HUDEP-2 (cell line): ENCODE data around the gene ADH1B.
"Not testable (repeated sequence)": the region's sequence is repeated elsewhere in the genome, so short reads cannot be mapped to it uniquely, and the experiment has no call there.

Experiments
- DNase-seq, 76 experiments: peaks; one replicate each; lab custom pipeline; 2025; ENCODE audit not compliant: unreplicated experiment in 76 of 76; lab: John Stamatoyannopoulos, UW

The ADH1B gene

DNA sequence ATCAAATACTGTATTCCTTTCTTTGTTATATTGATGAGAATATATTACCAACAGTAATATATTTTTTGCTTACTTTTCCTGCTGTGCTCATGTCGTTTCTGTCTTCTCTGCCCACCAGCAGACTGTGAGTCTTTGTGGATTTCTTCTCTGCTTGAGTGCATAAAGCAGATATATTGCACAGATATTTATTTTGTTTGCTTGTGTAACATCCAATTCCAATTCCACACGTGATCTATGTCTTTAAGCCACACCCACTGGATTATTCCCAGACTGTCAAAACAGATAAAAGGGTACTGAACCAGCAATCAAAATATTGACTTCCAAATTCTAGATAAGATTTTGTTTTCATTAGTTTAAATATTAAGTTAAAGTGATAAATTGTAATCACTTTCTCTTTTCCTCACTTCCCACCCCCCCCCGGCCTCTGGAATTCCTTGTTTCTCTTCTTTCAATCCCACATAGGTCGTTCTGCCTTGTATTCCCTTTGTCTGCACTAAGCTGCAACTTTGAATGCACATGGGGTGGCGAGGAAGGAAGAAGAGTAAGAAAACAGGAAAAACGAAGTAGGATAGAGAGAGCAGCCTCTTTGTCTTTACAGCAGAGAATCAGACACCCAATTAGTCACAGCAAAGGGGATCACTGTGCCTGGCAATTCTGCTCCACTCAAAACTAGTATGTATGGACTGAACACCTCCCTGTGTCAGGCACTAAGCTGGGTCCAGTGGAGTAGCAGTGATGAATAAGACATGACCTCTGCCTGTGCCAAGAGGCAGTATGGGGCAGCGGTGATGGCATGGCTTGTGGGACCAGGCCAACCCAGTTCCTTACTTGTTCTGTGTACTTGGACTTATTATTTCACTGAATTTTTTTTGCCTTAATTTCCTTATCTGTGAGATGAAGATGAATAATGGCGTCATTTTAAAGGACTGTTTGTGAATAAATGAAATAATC, at the start of gene ADH1B:
Gene ADH1B (minus strand): TSS at position 161 of the 951 bp plus-strand sequence. CDS start 70 bp downstream, at position 91.
- no peak for DNase-seq

DNA sequence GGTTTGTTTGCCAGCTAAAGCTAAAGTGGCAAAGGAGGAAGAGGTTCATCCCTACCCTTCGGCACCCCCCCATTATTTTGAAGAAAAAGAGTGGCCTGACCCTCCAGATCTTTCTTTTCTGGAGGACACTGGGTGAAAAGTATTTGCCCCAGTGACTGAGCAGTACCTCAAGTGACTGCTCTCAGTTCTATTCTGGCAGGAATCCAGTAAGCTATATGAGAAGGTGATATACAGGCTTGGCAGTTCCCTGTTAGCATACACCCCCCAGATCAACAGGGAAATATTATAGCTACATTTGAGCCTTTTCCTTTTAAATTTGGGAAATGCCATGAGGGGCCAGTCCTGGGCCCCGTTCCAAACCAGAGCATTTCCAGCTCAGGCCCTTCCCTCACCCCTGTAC, 46.6 kb upstream of the ADH1B start:
- DNase-seq, result not testable (repeated sequence)

DNA sequence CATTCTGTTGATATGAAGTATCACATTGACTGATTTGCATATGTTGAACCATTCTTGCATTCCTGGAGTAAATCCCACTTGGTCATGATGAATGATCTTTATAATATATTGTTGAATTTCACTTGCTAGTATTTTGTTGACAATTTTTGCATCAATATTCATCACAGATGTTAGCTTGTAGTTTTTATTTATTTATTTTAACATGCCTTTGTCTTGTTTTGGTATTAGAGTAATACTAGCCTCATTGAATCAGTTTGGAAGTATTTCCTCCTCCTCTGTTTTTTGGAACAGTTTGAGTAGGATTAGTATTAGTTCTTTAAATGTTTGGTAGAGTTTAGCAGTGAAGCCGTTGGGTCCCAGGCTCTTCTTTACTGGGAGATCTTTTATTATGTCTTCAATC, 45.3 kb upstream of the ADH1B start:
- no peak for DNase-seq

DNA sequence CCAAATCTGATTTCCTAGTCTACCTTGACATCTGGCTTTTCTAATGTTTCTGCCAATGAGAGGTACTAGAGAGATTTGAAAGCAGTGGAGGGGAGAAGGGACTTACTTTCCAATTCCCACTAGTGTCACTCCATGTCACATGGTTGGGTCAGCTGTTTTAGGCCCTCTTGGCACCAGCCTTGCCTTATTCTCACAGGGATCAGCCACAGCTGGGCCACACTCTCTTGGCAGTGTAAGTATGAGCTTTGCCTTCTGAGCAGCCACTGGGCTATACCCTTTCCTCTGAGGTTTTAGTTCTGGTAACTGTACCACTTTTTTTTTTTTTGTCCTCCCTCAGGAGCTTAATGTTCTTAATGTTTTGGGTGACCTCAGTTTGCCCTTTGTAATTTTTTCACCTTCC, 41.6 kb upstream of the ADH1B start:
- DNase-seq, result no peak

DNA sequence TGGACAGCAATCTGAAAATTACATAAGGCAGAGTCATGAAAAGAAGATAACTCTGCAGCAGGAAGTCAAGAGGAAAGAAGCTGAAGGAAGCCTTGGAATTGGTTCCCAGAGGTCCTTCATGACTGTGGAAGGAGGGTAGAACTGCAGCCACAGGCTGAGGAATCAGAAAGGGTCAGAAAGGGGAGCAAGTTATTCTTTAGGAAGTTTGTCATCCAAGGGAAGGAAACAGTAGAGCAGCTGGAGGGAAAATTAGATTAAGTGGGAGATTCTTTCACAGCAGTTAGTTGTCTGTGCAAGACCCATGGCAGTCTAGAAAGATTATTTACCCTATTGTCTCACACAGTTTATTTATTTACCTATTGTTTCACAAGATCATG, 40.7 kb upstream of the ADH1B start:
- DNase-seq, result no peak

DNA sequence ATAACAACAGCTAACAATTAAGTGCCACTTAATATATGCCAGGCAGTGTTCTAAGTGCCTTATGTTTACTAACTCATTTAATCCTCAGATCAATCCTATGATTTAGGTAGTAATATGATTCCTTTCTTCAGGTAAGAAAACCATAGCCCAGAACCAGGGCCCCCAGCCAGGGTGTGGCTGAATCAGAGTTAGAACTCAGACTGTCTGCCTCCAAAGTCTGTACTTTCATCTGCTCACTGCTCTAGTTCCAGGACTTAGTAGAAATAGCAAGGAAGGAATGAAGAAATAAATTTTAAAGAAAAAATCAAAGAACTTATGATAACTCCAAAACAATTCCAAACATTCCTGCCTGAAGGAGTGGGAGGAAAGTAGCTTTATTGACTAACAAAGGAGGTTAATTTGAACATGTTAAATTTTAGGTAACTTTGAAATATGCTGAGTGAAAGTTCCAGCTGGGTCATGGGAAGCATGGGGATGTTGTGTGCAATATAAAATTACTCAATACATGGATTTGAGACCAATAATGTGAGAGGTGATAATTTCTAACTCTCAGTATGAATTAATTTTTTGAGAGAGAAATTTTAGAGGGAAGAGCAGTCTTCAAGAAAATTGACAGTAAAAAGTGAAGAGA, 40.2 kb upstream of the ADH1B start:
- DNase-seq, result no peak

DNA sequence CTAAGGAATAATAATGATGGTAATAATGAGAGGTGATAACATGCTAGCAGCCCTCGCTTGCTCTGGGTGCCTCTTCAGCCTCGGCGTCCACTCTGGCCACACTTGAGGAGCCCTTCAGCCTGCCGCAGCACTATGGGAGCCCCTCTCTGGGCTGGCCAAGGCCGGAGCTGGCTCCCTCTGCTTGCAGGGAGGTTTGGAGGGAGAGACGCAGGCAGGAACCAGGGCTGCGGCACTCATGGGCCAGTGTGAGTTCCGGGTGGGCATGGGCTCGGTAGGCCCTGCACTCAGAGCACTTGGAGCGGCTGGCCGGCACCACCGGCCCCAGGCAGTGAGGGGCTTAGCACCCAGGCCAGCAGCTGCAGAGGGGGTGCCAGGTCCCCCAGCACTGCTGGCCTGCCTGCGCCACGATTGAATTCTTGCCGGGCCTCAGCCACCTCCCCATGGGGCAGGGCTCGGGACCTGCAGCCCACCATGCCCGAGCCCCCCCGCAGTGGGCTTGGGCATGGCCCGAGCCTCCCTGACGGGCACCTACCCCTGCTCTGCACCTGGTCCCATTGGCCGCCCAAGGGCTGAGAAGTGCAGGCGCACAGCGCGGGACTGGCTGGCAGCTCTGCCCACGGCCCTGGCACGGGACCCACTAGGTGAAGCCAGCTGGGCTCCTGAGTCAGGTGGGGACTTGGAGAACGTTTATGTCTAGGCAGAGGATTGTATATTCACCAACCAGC, 38.4 kb upstream of the ADH1B start:
- DNase-seq, result no peak

DNA sequence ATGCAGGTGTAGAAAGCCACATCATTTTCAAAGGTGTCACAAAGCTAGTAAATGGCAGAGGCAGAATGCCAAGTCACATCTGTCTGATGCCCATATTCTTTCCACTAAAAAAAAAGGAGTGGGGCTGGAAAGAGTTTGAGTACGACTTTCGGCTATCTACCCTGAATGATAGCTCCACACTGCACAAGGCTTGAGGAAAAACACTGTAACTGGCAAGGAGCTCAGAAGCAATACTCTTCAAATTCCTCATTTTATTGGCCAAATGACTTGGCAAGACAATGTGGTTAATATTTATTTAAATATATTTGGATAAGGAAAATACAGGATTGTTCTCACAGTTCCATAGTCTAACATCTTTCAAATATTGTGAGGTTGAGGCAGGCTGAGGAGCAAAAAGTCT, 36.7 kb upstream of the ADH1B start:
- DNase-seq, result no peak

DNA sequence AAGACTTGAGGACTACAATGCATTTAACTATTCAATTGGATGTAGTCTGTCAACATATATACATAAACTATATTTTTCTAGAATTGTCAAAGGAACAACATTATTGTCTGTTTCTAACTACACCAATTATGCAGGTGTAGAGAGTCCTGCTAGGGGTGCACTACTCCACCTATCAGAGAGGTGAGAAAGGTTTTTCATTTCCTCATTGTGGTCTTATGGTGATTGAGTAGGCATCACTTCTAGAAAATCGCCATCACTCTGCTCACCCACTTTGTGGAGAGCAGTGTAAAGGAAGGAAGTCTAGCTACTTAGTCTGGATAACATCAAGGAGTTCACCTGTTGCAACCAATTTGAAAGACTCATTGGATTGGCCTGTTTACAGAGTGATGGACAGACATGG, 35.8 kb upstream of the ADH1B start:
- no peak for DNase-seq

DNA sequence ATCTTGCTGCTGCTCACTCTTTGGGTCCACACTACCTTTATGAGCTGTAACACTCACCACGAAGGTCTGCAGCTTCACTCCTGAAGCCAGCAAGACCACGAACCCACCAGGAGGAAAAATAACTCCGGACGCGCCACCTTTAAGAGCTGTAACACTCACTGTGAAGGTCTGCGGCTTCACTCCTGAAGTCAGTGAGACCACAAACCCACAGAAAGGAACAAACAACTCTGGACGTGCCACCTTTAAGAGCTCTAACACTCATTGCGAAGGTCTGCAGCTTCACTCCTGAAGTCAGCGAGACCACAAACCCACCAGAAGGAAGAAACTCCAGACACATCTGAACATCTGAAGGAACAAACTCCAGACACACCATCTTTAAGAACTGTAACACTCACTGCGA, 34.9 kb upstream of the ADH1B start:
- DNase-seq, result not testable (repeated sequence)

DNA sequence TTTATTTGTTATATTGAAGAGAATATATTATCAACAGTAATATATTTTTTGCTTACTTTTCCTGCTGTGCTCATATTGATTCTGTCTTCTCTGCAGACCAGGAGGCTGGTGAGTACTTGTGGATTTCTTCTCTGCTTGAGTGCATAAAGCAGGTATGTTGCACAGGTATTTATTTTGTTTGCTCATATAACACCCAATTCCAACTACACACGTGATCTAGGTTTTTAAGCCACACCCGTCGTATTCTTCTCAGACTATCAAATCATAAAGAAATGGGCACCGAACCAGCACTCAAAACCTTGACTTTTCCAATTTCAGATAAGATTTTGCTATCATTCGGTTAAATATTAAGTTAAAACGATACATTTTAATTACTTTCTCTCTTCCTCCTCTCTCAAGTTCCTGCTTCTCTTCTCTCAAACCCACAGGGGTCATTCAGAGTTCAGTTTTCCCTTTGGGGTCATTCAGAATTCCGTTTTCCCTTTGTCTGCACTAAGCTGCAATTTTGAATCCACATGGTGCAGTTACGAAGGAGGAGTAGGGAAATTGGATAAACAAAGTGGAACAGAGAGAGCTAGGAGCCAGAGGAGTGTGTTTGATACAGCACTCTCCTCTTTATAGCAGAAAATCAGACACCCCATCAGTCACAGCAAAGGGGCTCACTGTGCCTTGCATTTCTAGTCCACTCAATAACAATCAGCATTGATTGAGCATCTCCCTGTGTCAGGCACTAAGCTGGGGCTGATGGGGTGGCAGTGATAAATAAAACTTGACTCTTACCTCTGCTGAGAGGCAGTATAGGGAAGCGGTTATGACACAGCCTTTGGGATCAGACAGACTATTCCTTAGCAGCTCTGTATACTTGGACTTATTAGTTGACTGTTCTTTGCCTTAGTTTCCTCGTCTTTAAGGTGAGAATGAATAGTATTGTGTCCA, 31.7 kb upstream of the ADH1B start, which contains the start of gene ADH1C:
Gene ADH1C (minus strand): TSS at position 145 of the 936 bp plus-strand sequence. CDS start 71 bp downstream, at position 74.
- no peak for DNase-seq

DNA sequence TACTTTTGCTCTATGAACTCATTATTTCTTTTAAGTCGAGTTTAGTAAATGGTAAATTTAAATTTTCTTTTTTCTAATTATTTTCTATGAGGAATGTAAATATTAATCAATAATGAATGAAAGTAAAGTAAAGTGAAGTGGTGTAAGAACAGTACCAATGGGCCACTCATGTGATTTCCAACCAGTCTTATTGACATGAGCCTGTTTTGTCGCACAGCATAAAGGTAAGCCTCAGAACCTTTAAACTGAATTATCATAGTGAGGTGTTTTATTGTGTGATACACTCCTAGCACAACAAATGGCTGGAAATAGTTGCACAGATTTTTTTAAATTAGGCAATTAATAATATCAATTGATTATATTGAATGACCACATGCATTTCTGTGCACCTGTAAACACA, 30.3 kb upstream of the ADH1B start:
- no peak for DNase-seq

DNA sequence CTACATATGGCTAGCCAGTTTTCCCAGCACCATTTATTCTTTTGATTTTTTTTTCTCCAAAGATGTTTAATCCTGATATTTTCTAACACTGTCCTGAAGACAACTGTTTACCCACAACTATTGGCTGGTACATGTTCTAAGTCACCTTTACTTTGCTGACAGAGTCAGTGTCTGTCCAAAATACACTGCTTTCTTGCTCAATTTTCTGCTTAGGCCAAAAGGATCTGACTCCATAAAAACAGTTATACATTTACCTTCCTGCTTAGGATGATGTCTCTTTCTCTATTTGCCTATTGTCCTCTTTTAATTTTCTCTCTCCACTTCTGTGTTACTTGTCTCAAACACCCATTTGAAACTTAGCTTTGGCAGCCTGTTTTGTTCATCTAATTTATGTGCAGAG, 28.1 kb upstream of the ADH1B start:
- DNase-seq, result no peak

DNA sequence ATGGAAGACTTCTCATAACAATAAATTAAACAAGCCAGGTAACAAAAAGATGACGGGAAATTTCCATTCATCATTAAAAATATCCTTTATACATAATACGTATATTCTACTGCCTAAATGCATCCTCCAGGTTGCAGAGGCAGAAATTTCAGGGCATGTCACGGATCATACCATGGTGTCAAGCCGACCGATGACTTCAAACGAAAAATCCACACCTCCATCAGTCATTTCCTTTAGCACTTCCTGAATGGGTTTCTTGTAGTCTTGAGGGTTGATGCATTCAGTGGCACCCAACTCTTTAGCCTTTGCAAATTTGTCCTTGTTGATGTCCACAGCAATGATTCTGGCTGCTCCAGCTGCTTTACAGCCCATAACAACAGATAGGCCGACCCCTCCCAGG, 21.4 kb upstream of the ADH1B start:
- not testable (repeated sequence) for DNase-seq

DNA sequence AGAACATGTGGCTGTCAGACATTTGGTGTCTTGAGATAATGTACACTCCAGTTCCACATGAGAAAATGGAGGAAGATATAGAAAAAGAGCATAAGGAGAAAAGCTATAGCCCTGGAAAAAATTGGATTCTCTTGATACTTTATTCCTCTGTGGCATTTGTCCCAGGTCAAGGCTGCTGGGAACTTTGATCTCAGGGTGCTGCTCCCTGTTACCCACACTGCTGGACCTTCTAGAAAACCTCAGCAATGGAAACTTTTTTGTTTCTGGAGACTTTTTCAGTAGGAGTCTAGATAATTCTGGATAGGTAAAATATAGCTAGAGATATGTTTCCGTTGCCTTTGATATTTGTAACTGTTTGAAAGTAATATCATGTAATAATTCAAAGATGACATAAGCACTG, 20.2 kb upstream of the ADH1B start:
- DNase-seq, result no peak

DNA sequence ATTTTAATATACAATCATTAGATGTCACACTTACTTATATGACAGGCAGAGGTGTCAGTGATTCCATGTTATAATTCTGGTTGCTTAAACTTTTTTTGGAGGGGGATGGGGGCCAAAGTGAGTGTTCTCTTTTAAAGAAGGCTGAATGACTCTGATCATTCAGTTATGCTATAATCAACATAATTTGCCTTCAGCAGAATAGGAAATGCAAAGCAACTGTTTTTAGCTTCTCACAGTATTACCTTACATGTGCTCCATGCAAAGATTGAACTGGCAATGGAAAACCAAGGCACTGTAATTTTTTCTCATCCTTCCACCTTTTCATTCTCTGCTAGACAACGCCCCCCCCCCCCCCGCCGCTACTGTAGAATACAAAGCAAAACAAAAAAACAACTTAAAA, 18.0 kb upstream of the ADH1B start:
- DNase-seq, result no peak

DNA sequence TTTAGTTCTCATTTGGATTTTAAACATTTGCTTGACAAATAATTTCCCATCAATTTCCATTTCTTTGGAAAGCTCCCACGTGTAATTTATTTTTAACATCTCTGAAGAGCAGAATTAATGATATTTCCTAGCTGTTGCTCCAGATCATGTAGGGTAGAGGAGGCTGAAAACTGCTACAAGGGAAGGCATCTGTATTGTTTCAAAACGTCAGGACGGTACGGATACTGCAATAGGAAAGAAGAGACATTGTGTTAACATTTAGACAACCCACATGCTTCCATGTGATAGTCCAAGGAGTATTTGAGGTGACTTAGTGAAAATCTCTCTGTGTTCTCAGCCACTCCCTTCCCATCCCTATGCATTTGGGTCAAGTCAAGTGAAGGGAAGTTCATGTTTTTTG, 15.4 kb upstream of the ADH1B start:
- no peak for DNase-seq

DNA sequence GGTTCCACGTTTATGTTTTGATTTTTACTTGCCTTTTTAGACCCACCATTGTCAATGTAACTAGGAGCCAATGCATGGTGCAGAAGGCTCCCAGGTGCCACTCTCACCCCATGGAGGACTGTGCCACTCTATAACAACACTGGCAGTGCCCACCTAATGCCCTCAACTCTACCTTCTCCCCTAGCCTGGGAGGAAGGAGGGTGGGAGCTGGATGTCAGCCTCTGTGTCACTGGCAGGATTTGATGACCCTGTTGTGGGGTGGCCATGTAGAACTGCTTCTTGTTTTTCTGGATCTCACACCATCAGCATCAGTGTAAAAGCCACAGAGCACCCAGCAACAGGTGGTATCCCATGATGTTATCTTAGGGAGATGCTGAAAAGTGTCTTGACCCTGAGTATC, 13.7 kb upstream of the ADH1B start:
- DNase-seq, result no peak

DNA sequence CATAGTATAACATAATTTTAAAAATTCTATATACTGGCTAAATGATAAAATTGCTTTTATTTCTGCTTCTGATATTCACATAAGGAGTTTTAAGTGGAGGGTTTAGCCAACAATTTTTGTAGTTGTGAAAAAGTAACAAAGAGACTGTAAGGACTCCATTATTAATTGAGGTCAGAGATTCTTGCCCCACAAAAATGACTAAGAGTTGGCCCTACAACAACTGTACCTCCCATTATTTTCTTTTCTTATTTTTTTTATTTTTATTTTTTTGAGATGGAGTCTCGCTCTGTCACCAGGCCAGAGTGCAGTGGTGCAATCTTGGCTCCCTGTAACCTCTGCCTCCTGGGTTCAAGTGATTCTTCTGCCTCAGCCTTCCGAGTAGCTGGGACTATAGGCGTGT, 9.4 kb upstream of the ADH1B start:
- DNase-seq, result no peak

DNA sequence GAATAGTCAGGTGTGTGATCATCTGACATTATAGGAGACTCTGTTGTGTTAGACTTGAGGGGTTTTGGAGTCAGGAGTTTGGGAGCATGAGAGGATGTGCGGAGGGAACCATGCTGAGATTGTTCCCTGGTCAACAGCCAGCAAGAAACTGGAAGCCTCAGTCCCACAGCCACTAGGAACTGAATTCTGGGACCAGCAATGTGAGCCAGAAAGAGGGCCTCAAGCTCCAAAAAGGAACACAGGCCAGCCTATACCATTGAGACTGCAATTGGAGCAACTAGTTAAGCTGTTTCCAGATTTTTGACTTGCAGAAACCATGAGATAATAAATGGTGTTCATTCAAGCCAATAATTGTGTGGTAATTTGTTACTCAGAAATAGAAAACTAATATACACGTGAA, 8.7 kb upstream of the ADH1B start:
- no peak for DNase-seq
